Activated T-cell treated with anti-CD3 and anti-CD28 coated beads, Interleukin-2, amount 50 U/mL, for 4 hours (primary cell): ENCODE measurements around the gene HSD17B11. TPM values are rescaled to one million over a fixed set of nuclear protein-coding genes. Genes with fewer than 3 reads are reported as not detected.
"Not testable (repeated sequence)": the region's sequence is repeated elsewhere in the genome, so short reads cannot be mapped to it uniquely, and the experiment has no call there.

Source experiments
- ATAC-seq, 2 donors: fragments of 200-7000 bp; cut with Tn5 transposase; one replicate each; pipeline ENCODE4 v1.10.0; 2021
- DNase-seq: peaks from one replicate; pipeline ENCODE4 v3.0.0-alpha.2; 2020
- H3K27me3 Mint-ChIP-seq: one replicate; pipeline ENCODE4 v1.8.0; 2021; ENCODE audit warnings: low read depth, mixed read lengths
- H3K36me3 Mint-ChIP-seq: one replicate; pipeline ENCODE4 v1.8.0; 2022; ENCODE audit warnings: mixed read lengths; ENCODE audit not compliant: insufficient read depth
- H3K4me1 Mint-ChIP-seq: one replicate; pipeline ENCODE4 v1.8.0; 2021; ENCODE audit warnings: low read depth, mixed read lengths
- H3K4me3 Mint-ChIP-seq: one replicate; pipeline ENCODE4 v1.8.0; 2021; ENCODE audit warnings: mild to moderate bottlenecking, moderate library complexity, mixed read lengths
- H3K9me3 Mint-ChIP-seq: one replicate; pipeline ENCODE4 v1.8.0; 2021; ENCODE audit warnings: mixed read lengths
- total RNA-seq, 3 donors: library from RNA; stranded (reverse); gene quantifications; one replicate each; pipeline ENCODE4 v1.2.1, GENCODE V29; 2021

HSD17B11 gene
- total RNA-seq, 3 donors from 2014 or later, result 5.3 to 8.9 (median 7.4) TPM

DNA sequence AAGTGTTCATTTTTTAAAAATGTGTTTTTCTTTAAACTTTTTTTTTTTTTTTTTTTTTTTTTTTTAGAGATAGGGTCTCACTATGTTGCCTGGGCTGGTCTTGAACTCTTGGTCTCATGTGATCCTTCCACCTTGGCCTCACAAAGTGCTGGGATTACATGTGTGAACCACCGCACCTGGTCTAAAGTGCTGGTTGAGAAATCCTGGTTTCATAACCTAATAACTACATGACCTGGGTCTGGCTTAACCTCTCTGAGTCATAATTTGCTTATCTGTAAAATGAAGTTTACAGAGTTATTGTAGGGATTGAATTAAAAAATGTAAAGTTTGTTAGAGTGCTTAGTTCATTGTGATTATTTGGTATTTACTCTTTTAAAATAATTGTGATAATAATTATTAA is 73.5 kb downstream of the HSD17B11 start:
- DNase-seq, result no peak
- Mint-ChIP-seq H3K36me3 (no peaks in the 10 kb centered on the region), H3K4me1 (no peaks in the 10 kb centered on the region), H3K27me3 (no peaks in the 10 kb centered on the region), H3K9me3 (no peaks in the 10 kb centered on the region), H3K4me3 (no peak overlapping the region)
- no peak for ATAC-seq

GRCh38 chr4:87316961-87317360 is 74.0 kb downstream of the HSD17B11 start:
- Mint-ChIP-seq H3K9me3 (no peaks in the 10 kb centered on the region), H3K4me1 (no peaks in the 10 kb centered on the region), H3K4me3 (no peak overlapping the region), H3K27me3 (no peaks in the 10 kb centered on the region), H3K36me3 (no peaks in the 10 kb centered on the region)
- DNase-seq (no peak), ATAC-seq (no peak)

DNA sequence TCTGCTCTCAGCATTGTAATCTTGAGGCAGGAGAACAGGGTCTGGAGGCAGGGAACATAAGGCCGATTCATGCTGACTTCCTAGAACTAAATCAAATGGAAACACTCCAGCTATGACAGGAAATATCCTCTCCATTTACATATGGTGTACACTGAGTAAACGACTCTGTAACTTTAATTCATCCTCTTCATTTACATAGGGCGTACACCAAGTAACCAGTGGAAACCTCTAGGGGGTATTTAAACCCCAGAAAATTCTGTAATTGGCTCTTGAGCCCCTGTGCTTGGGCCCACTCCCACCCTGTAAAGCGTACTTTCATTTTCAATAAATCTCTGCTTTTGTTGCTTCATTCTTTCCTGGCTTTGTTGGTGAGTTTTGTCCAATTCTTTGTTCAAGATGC is 76.0 kb downstream of the HSD17B11 start:
- DNase-seq, H3K36me3 Mint-ChIP-seq, H3K9me3 Mint-ChIP-seq, ATAC-seq, H3K27me3 Mint-ChIP-seq, H3K4me3 Mint-ChIP-seq, H3K4me1 Mint-ChIP-seq: not testable (repeated sequence)

DNA sequence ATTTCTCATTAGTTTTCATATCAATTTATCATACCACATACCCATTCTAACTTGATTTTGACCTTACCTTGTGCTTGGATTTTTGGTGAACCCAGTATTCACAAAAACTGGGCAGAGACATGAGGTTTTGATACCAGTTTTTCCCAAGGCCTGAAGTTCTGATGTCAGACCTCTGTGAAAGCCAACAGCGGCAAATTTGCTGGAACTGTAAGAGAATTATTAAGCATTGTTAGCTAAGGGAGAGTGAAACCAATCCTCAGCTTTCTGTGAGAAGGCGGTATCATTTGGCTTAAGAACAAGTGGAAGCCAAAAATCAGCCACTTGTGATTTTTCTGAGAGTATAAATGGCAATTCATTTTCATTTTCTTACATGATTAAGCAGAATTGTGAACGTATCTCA is 77.2 kb downstream of the HSD17B11 start:
- DNase-seq, result no peak
- Mint-ChIP-seq H3K27me3 (no peaks in the 10 kb centered on the region), H3K9me3 (no peaks in the 10 kb centered on the region), H3K4me1 (no peaks in the 10 kb centered on the region), H3K36me3 (no peaks in the 10 kb centered on the region), H3K4me3 (no peak overlapping the region)
- ATAC-seq, result no peak

DNA sequence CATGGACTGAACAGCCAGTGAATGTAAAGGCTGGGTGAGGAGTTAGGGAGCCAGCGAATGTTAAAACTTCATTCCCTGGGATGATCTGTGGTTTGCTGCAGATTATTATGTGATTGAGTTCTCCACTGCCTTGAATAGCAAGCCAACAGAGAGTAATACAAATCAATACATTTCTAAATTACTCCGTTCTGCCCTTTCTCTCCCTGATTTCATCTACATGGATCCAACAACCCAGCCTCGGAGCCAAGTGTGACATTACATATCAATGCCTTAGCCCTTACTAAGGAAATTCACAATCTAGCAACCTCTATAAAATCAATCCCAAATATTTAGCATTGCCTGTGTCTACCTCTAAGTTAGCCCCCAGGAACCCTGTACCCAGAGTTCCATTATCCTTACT is 79.3 kb downstream of the HSD17B11 start:
- DNase-seq, result no peak
- H3K4me3 Mint-ChIP-seq, result no peak overlapping the region
- no peaks in the 10 kb centered on the region for H3K4me1 Mint-ChIP-seq
- no peaks in the 10 kb centered on the region for H3K9me3 Mint-ChIP-seq
- no peaks in the 10 kb centered on the region for H3K27me3 Mint-ChIP-seq
- no peak for ATAC-seq
- H3K36me3 Mint-ChIP-seq, result no peaks in the 10 kb centered on the region

GRCh38 chr4:87310691-87311335 is 80.2 kb downstream of the HSD17B11 start:
- ATAC-seq, result no peak
- no peaks in the 10 kb centered on the region for H3K36me3 Mint-ChIP-seq
- no peaks in the 10 kb centered on the region for H3K27me3 Mint-ChIP-seq
- H3K4me1 Mint-ChIP-seq, result no peaks in the 10 kb centered on the region
- DNase-seq, result no peak
- no peaks in the 10 kb centered on the region for H3K9me3 Mint-ChIP-seq
- H3K4me3 Mint-ChIP-seq, result no peak overlapping the region

GRCh38 chr4:87309625-87310024 is 81.4 kb downstream of the HSD17B11 start:
- no peak for DNase-seq
- ATAC-seq, result no peak
- no peaks in the 10 kb centered on the region for H3K9me3 Mint-ChIP-seq
- H3K4me1 Mint-ChIP-seq, result no peaks in the 10 kb centered on the region
- H3K4me3 Mint-ChIP-seq, result no peak overlapping the region
- no peaks in the 10 kb centered on the region for H3K36me3 Mint-ChIP-seq
- H3K27me3 Mint-ChIP-seq, result no peaks in the 10 kb centered on the region

GRCh38 chr4:87306056-87306455 is 84.9 kb downstream of the HSD17B11 start:
- no peaks in the 10 kb centered on the region for H3K4me1 Mint-ChIP-seq
- H3K4me3 Mint-ChIP-seq, result no peak overlapping the region
- H3K9me3 Mint-ChIP-seq, result no peaks in the 10 kb centered on the region
- DNase-seq (no peak), ATAC-seq (no peak)
- no peaks in the 10 kb centered on the region for H3K27me3 Mint-ChIP-seq
- H3K36me3 Mint-ChIP-seq, result no peaks in the 10 kb centered on the region

DNA sequence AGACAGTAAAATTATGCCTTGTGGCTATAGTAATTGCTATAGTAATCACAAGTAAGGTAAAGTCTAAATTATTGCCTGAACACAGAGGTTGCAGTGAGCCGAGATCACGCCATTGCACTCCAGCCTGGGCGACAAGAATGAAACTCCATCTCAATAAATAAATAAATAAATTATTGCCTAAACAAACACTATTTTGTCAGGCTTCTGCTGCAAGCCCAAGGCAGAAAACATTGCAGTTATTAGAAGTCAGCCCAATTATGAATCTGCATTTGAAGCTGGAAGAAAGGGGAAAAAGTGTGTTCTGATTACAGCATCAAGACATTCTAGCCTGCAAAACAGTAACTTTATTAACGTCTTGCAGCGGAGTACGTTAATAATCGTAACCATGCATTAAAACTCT is 85.4 kb downstream of the HSD17B11 start:
- H3K9me3 Mint-ChIP-seq, result no peaks in the 10 kb centered on the region
- no peaks in the 10 kb centered on the region for H3K27me3 Mint-ChIP-seq
- DNase-seq, result no peak
- no peaks in the 10 kb centered on the region for H3K36me3 Mint-ChIP-seq
- H3K4me3 Mint-ChIP-seq, result no peak overlapping the region
- ATAC-seq, result no peak
- no peaks in the 10 kb centered on the region for H3K4me1 Mint-ChIP-seq

GRCh38 chr4:87304745-87305432 is 86.1 kb downstream of the HSD17B11 start:
- Mint-ChIP-seq H3K9me3 (no peaks in the 10 kb centered on the region), H3K4me1 (no peaks in the 10 kb centered on the region), H3K36me3 (no peaks in the 10 kb centered on the region), H3K4me3 (no peak overlapping the region), H3K27me3 (no peaks in the 10 kb centered on the region)
- ATAC-seq (no peak), DNase-seq (no peak)

DNA sequence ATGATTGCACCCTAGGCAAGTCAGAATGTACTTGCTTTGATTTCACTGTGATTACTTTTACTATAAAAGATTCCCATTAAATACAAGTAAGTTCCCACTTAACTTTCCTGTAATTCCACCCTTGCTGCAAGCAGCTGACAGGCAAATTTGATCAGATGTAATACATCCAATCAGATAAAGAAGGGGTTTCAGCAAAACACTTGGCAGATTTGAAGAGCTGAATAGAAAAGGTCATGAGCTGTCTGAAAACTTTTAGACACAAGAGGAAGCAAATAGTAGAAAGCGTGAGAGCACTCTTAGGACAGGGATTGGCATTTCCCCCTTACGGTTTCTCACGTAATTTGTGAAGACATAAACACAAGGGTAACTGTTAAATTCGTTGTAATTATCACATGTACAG is 91.1 kb downstream of the HSD17B11 start:
- Mint-ChIP-seq H3K36me3 (no peaks in the 10 kb centered on the region), H3K4me1 (no peaks in the 10 kb centered on the region), H3K4me3 (no peak overlapping the region)

DNA sequence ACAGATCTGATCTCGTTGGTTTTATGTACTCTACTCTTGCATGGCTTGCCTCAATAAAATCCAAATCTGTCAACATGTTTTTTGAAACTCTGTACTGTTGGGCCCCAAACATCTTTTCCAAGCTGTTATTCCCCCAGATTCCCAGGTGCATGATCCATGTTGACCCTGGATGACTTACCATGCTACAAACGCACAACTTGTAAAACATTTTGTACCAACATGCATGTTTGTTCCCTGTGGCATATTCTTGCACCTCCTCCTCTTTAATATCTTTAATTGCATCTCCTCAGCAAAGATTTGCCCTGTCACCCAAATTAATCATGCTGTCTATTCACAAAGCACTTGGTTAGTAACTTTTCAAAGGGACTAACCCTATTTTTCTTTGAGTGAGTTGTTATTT is 92.6 kb downstream of the HSD17B11 start:
- Mint-ChIP-seq H3K4me1 (no peaks in the 10 kb centered on the region), H3K36me3 (peaks cover 2% of the 10 kb centered on the region), H3K27me3 (peaks cover 7% of the 10 kb centered on the region), H3K9me3 (peaks cover 12% of the 10 kb centered on the region), H3K4me3 (no peak overlapping the region)
- ATAC-seq (no peak), DNase-seq (no peak)

More for the DNA sequence above, 91.1 kb downstream of the HSD17B11 start:
- peaks cover under 1% of the 10 kb centered on the region for H3K9me3 Mint-ChIP-seq
- H3K27me3 Mint-ChIP-seq, result peaks cover 7% of the 10 kb centered on the region
- DNase-seq (no peak), ATAC-seq (no peak)

- not testable (repeated sequence) for DNase-seq, ATAC-seq, H3K4me1 Mint-ChIP-seq, H3K36me3 Mint-ChIP-seq, H3K4me3 Mint-ChIP-seq, H3K27me3 Mint-ChIP-seq
- H3K9me3 Mint-ChIP-seq, result peaks cover 12% of the 10 kb centered on the region
These were observed 96.1 kb downstream of the HSD17B11 start for GRCh38 chr4:87294911-87295310.

GRCh38 chr4:87293889-87294288 is 97.1 kb downstream of the HSD17B11 start:
- DNase-seq, ATAC-seq, H3K4me1 Mint-ChIP-seq, H3K27me3 Mint-ChIP-seq, H3K36me3 Mint-ChIP-seq, H3K4me3 Mint-ChIP-seq: not testable (repeated sequence)
- peaks cover 12% of the 10 kb centered on the region for H3K9me3 Mint-ChIP-seq

DNA sequence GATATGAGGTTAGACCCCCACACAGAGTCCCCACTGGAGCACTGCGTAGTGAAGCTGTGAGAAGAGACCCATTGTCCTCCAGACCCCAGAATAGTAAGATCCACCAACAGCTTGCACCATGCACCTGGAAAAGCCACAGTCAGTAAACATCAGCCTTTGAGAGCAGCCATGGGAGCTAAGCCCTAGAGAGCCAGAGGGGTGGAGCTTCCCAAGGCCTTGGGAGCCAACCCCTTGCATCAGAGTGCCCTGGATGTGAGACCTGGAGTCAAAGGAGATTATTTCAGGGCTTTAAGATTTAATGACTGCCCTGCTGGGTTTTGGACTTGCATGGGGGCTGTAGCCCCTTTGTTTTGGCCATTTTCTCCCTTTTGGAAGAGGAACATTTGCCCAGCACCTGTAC is 104.0 kb downstream of the HSD17B11 start:
- DNase-seq, result no peak
- Mint-ChIP-seq H3K4me3 (no peak overlapping the region), H3K36me3 (no peaks in the 10 kb centered on the region), H3K9me3 (peaks cover 41% of the 10 kb centered on the region), H3K4me1 (no peaks in the 10 kb centered on the region), H3K27me3 (peaks cover 4% of the 10 kb centered on the region)
- ATAC-seq, result no peak
